ENCODE measurements around the gene PGBD5. TPM values are rescaled to one million over a fixed set of nuclear protein-coding genes. Genes with fewer than 3 reads are reported as not detected.

Gene PGBD5
- total and polyA plus RNA-seq, 2 of the 13 experiments (the other 11 are each of a cell fraction or from before 2014, with no cell fraction given) = 0.04 to 0.13 TPM

- no peak for TF ChIP-seq ZFP91 (CRISPR knock-in tag; IDR thresholded peaks at IDR 0.05; ENCODE audit: borderline replicate concordance)
- TF ChIP-seq ZNF766 (CRISPR knock-in tag; IDR thresholded peaks at IDR 0.05; ENCODE audit: borderline replicate concordance) = no peak
- TF ChIP-seq ATRX (CRISPR knock-in tag; IDR thresholded peaks at IDR 0.05; ENCODE audit: borderline replicate concordance) = no peak
- TF ChIP-seq NR1H2 (CRISPR knock-in tag; IDR thresholded peaks at IDR 0.05; ENCODE audit: borderline replicate concordance, low read depth) = no peak
- TF ChIP-seq HIVEP1 (CRISPR knock-in tag; IDR thresholded peaks at IDR 0.05) = no peak
- TF ChIP-seq ZNF883 (CRISPR knock-in tag; IDR thresholded peaks at IDR 0.05; ENCODE audit: not compliant biosample characterization) = no peak
- no peak for TF ChIP-seq FOXP4 (CRISPR knock-in tag; IDR thresholded peaks at IDR 0.05)
Observed at GRCh38 chr1:230422221-230422981, 3.7 kb downstream of the PGBD5 start (continued).

GRCh38 chr1:230421481-230421880, 4.7 kb downstream of the PGBD5 start:
- CTCF ChIA-PET (ENCODE audit: low intra/inter-chr PET ratio, low total read pairs) = no interaction called here
- FAIRE-seq (no peak), ATAC-seq (no peak), DNase-seq (ENCODE audit: low spot score) (no peak)
- no peak overlapping the region for H3K4me2 ChIP-seq (ENCODE audit: low read depth, low read length)
- in situ Hi-C loops (cut with HindIII; ENCODE audit: extremely low pct_ligation_motif_present, low pct_unique_long_range_greater_than_20kb) = no loop called here
- H3K9ac ChIP-seq (ENCODE audit: insufficient read depth, low read depth, low read length) = no peak overlapping the region
- H3K4me1 ChIP-seq (ENCODE audit: insufficient read depth, low read length) = no peaks in the 10 kb centered on the region
- no peaks in the 10 kb centered on the region for H3K36me3 ChIP-seq (replicated peaks in 1 of 2; ENCODE audit: control insufficient read depth in 1 of 2, insufficient read depth in 2 of 2, low read length in 2 of 2)
- POLR2A ChIA-PET = no interaction called here
- no peaks in the 10 kb centered on the region for H3K79me2 ChIP-seq (ENCODE audit: insufficient read depth, low read length)
- H3K27ac ChIP-seq (ENCODE audit: extremely low read length, insufficient read depth, low read length) = no peak overlapping the region
- intact Hi-C loops (cut with micrococcal nuclease; ENCODE audit: unreplicated experiment) = no loop called here
- WGBS (ENCODE audit: low lambda C conversion rate) = 0% methylated on average over 1 of the region's 1 CpG
- peaks cover 9 to 36% of the 10 kb centered on the region in 2 experiments; a peak in 4 of 5 replicates for H3K27me3 ChIP-seq (ENCODE audit: control insufficient read depth in 1 of 2, insufficient read depth in 2 of 2, low read length in 2 of 2)
- no peaks in the 10 kb centered on the region for H3K9me3 ChIP-seq (ENCODE audit: low read length)
- H4K20me1 ChIP-seq (ENCODE audit: insufficient read depth, low read length) = no peaks in the 10 kb centered on the region
- H3K4me3 ChIP-seq (replicated peaks in 1 of 3; ENCODE audit: insufficient read depth in 1 of 3, low read depth in 2 of 3, low read length in 3 of 3) = no peak overlapping the region
- BruUV-seq (replicated peaks) = no TSS peak
- H2AFZ ChIP-seq (ENCODE audit: low read length) = no peak overlapping the region
- no peak for TF ChIP-seq CC2D1A (CRISPR knock-in tag; IDR thresholded peaks at IDR 0.05)
- no peak for TF ChIP-seq ZNF362 (CRISPR knock-in tag; IDR thresholded peaks at IDR 0.05; ENCODE audit: borderline replicate concordance)
- no peak for TF ChIP-seq NONO (IDR thresholded peaks at IDR 0.05)
- TF ChIP-seq NONO (CRISPR knock-in tag; conservative IDR thresholded peaks at IDR 0.05) = no peak
- TF ChIP-seq ARID5B (CRISPR knock-in tag; IDR thresholded peaks at IDR 0.05) = no peak
- no peak for TF ChIP-seq ZFP37 (CRISPR knock-in tag; IDR thresholded peaks at IDR 0.05; ENCODE audit: borderline replicate concordance)
- TF ChIP-seq ZNF674 (CRISPR knock-in tag; IDR thresholded peaks at IDR 0.05; ENCODE audit: low read depth) = no peak
